ENCODE data around the gene PCK2. TPM values are rescaled to one million over a fixed set of nuclear protein-coding genes. Genes with fewer than 3 reads are reported as not detected.

The PCK2 gene
- total RNA-seq, 4 donors from 2014 or later = 15.4 to 29.0 (median 21.0) TPM

- intact Hi-C loops (cut with DNase I; ENCODE audit: low total_unique reads) = no loop called here
Measured at GRCh38 chr14:24083462-24083861, 10.6 kb upstream of the PCK2 start.

GRCh38 chr14:24084440-24084839, 9.7 kb upstream of the PCK2 start:
- 90 to 98% methylated on average over 2 of the region's 2 CpGs for WGBS, 2 donors
- no peak for DNase-seq (ENCODE audit: low spot score in 2 of 2)
- TF ChIP-seq POLR2A (IDR thresholded peaks at IDR 0.05) (no peak), CTCF (IDR thresholded peaks at IDR 0.05) (no peak)
- no peak overlapping the region for H3K4me3 ChIP-seq (ENCODE audit: low read depth, poor library complexity, severe bottlenecking)
- intact Hi-C loops (cut with DNase I; ENCODE audit: low total_unique reads) = no loop called here

More at GRCh38 chr14:24083462-24083861, 10.6 kb upstream of the PCK2 start:
- H3K4me3 ChIP-seq (ENCODE audit: low read depth, poor library complexity, severe bottlenecking) = no peak overlapping the region
- WGBS, 2 donors = 82 to 89% methylated on average over 3 of the region's 3 CpGs
- DNase-seq (ENCODE audit: low spot score in 2 of 2) = no peak
- TF ChIP-seq POLR2A (IDR thresholded peaks at IDR 0.05) (no peak), CTCF (IDR thresholded peaks at IDR 0.05) (no peak)

- no peak for DNase-seq (ENCODE audit: low spot score in 2 of 2)
- no peak overlapping the region for H3K4me3 ChIP-seq (ENCODE audit: low read depth, poor library complexity, severe bottlenecking)
- TF ChIP-seq POLR2A (IDR thresholded peaks at IDR 0.05) = no peak
- intact Hi-C loops (cut with DNase I; ENCODE audit: low total_unique reads) = no loop called here
- WGBS, 2 donors = 91% methylated on average over 3 of the region's 3 CpGs
Measured at GRCh38 chr14:24085215-24085614, 8.9 kb upstream of the PCK2 start.

- no peak for DNase-seq (ENCODE audit: low spot score in 2 of 2)
- H3K4me3 ChIP-seq (ENCODE audit: low read depth, poor library complexity, severe bottlenecking) = no peak overlapping the region
- no peak for TF ChIP-seq POLR2A (IDR thresholded peaks at IDR 0.05)
- TF ChIP-seq CTCF (IDR thresholded peaks at IDR 0.05) = no peak
- 72 to 81% methylated on average over 3 of the region's 3 CpGs for WGBS, 2 donors
- intact Hi-C loops (cut with DNase I; ENCODE audit: low total_unique reads) = no loop called here
Measured at GRCh38 chr14:24086193-24086955, 7.7 kb upstream of the PCK2 start.

GRCh38 chr14:24087004-24087403, 7.1 kb upstream of the PCK2 start:
- 83 to 91% methylated on average over 1 of the region's 1 CpG for WGBS, 2 donors
- intact Hi-C loops (cut with DNase I; ENCODE audit: low total_unique reads) = no loop called here
- H3K4me3 ChIP-seq (ENCODE audit: low read depth, poor library complexity, severe bottlenecking) = no peak overlapping the region
- TF ChIP-seq CTCF (IDR thresholded peaks at IDR 0.05) (no peak), POLR2A (IDR thresholded peaks at IDR 0.05) (no peak)
- no peak for DNase-seq (ENCODE audit: low spot score in 2 of 2)

- TF ChIP-seq CTCF (IDR thresholded peaks at IDR 0.05) (no peak), POLR2A (IDR thresholded peaks at IDR 0.05) (no peak)
- 75 to 90% methylated on average over 2 of the region's 2 CpGs for WGBS, 2 donors
Measured at GRCh38 chr14:24088095-24088494, 6.0 kb upstream of the PCK2 start.

More at GRCh38 chr14:24088095-24088494, 6.0 kb upstream of the PCK2 start:
- intact Hi-C loops (cut with DNase I; ENCODE audit: low total_unique reads) = no loop called here
- H3K4me3 ChIP-seq (ENCODE audit: low read depth, poor library complexity, severe bottlenecking) = no peak overlapping the region
- no peak for DNase-seq (ENCODE audit: low spot score in 2 of 2)

Measured in lower leg skin (tissue), 4 donors.